ENCODE measurements around the gene MARCHF3. TPM values are rescaled to one million over a fixed set of nuclear protein-coding genes. Genes with fewer than 3 reads are reported as not detected.
A peak's percentile ranks its signal among the peaks of the same experiment; 100 is the strongest.

Gene MARCHF3
- total and polyA plus RNA-seq, 8 donors = 2.8 to 7.5 (median 3.9) TPM

GRCh38 chr5:126971455-126972031, 58.8 kb downstream of the MARCHF3 start:
- H3K27ac ChIP-seq = peak overlapping the region in 1 of 4 donors; percentile 22
- peak in 2 of 4 donors; percentile 35 to 39 for ATAC-seq
- TF ChIP-seq CTCF (IDR thresholded peaks at IDR 0.05) = no peak
- H3K36me3 ChIP-seq = no peaks in the 10 kb centered on the region
- H3K4me3 ChIP-seq = no peak overlapping the region
- intact Hi-C loops (cut with DNase I) = no loop called here
- no peak for FAIRE-seq
- DNase-seq = no peak
- no peaks in the 10 kb centered on the region for H3K9me3 ChIP-seq
- no peaks in the 10 kb centered on the region for H3K27me3 ChIP-seq
- H3K4me1 ChIP-seq = no peaks in the 10 kb centered on the region
- WGBS, 2 donors = 94% methylated on average over 1 of the region's 1 CpG

DNA sequence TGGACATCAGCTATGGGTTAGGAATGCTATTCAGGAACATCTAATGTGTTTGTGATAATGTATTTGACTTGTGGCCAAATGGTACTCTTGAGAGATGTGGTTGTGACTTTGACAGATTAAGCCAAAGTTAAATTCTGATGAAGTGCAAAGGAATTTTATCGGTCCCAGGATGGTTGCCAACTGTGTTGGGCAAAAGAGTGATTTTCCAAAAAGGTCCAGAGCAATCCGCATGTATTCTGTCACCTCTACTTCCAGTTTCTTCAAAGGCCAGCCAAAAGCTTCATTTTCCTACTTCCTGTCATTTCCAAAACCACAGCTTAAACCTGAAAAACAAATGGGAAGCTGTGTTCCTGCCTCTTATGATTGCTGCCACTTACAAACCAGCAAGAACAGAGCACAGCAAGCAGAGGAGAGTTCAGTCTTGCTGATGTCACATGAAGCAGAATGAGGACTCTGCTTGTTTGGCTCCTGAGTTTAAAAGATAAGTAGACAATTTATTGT, 59.8 kb downstream of the MARCHF3 start:
- intact Hi-C loops (cut with DNase I) = no loop called here
- WGBS, 2 donors = 55 to 60% methylated on average over 2 of the region's 2 CpGs
- H3K27me3 ChIP-seq = no peaks in the 10 kb centered on the region
- H3K4me3 ChIP-seq = no peak overlapping the region
- no peak for FAIRE-seq
- no peak overlapping the region for H3K27ac ChIP-seq
- no peaks in the 10 kb centered on the region for H3K36me3 ChIP-seq
- no peaks in the 10 kb centered on the region for H3K9me3 ChIP-seq
- peak in 2 of 4 donors; percentile 25 to 40 for ATAC-seq
- DNase-seq = peak in 1 of 6 donors; percentile 15
- no peak for TF ChIP-seq CTCF (IDR thresholded peaks at IDR 0.05)
- no peaks in the 10 kb centered on the region for H3K4me1 ChIP-seq

DNA sequence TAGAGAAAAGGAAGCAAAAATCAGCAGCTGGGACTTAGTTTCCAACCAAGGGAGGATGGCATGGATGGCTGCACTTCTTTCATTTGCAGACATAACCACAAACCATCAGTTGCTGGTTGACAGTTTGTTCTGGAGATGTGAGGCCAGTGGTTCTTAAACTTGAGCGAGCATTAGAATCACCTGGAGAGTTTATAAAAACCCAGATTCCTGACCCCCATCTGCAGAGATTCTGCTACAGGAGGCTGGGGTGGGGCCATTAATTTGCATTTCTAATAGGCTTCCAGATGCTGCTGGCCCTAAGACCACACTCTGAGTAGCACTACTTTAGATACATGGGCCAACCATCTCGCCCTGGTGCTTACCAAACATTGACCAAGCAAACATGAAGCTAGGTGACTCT, 60.8 kb downstream of the MARCHF3 start:
- DNase-seq (no peak), ATAC-seq (no peak), FAIRE-seq (no peak)
- intact Hi-C loops (cut with DNase I) = no loop called here
- no peaks in the 10 kb centered on the region for H3K36me3 ChIP-seq
- H3K4me3 ChIP-seq = no peak overlapping the region
- H3K4me1 ChIP-seq = no peaks in the 10 kb centered on the region
- no peak overlapping the region for H3K27ac ChIP-seq
- H3K9me3 ChIP-seq = no peaks in the 10 kb centered on the region
- H3K27me3 ChIP-seq = no peaks in the 10 kb centered on the region
- TF ChIP-seq CTCF (IDR thresholded peaks at IDR 0.05) = no peak
- 87 to 94% methylated on average over 2 of the region's 2 CpGs for WGBS, 2 donors

DNA sequence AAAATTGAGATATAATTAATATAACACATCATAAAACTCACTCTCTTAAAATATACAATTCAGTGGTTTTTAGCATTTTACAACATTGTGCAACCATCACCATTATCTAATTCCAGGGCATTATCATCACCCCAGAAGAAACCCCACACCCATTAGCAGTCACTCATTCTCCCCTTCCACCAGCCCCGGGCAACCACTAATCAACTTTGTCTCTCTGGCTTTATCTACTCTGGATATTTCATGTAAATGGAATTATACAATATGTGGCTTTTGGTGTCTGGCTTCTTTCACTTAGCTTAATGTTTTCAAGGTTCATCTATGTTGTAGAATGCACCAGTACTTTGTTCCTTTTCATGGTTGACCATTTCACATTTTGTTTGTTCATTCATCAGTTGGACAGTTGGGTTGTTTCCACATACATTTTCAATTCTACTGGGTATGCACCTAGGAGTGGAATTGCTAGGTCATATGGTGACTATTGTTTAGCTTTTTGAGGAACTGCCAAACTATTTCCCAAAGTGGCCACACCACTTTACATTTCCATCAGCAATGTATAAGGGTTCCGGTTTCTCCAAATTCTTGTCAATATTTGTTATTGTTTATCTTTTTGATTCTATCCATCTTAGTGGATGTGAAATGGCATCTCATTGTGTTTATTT, 62.4 kb downstream of the MARCHF3 start:
- no peaks in the 10 kb centered on the region for H3K36me3 ChIP-seq
- no peak overlapping the region for H3K27ac ChIP-seq
- WGBS, 2 donors = 93 to 98% methylated on average over 2 of the region's 2 CpGs
- FAIRE-seq (no peak), DNase-seq (no peak), ATAC-seq (no peak)
- no peak overlapping the region for H3K4me3 ChIP-seq
- H3K9me3 ChIP-seq = no peaks in the 10 kb centered on the region
- no peaks in the 10 kb centered on the region for H3K4me1 ChIP-seq
- intact Hi-C loops (cut with DNase I) = no loop called here
- TF ChIP-seq CTCF (IDR thresholded peaks at IDR 0.05) = no peak
- H3K27me3 ChIP-seq = no peaks in the 10 kb centered on the region

DNA sequence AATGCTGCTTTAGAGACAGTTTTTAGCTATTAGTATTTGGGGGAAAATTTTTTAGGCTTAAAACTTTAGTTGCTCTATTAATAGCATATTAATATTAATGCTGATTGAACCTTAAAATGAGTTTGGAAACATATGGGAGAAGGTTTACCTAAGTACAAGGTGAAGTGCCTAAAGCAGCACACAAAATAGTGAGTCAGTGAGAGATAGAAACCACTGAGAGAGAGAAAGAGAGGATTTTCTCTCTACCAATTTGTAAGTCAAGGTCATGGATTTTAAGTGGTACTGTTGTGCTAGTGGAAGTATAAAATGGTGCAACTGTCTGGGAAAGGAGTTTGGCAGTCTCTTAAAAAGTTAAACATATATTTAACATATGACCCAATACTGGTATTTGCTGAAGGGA, 64.9 kb downstream of the MARCHF3 start:
- no peak for TF ChIP-seq CTCF (IDR thresholded peaks at IDR 0.05)
- no peak for ATAC-seq
- no peak for DNase-seq
- Histone ChIP-seq H3K9me3 (no peaks in the 10 kb centered on the region), H3K4me1 (no peaks in the 10 kb centered on the region), H3K27me3 (no peaks in the 10 kb centered on the region), H3K36me3 (no peaks in the 10 kb centered on the region), H3K4me3 (no peak overlapping the region), H3K27ac (no peak overlapping the region)
- intact Hi-C loops (cut with DNase I) = no loop called here
- FAIRE-seq = no peak

Data from pancreas (tissue), 10 donors.